Testis (tissue), 3 donors: Measurements from ENCODE around the gene RER1. TPM values are rescaled to one million over a fixed set of nuclear protein-coding genes. Genes with fewer than 3 reads are reported as not detected.

Experiments
- DNase-seq: peaks from one replicate; pipeline ENCODE4 v3.0.0-alpha.2; 2019
- H3K27ac ChIP-seq, 2 donors: fragments of 200-600 bp; sonication (generic); one replicate each; pipeline ENCODE4 v1.5.1; 2019
- H3K27me3 ChIP-seq: fragments of 200-600 bp; sonication (generic); one replicate; pipeline ENCODE4 v1.5.1; 2019
- H3K36me3 ChIP-seq: fragments of 200-600 bp; sonication (generic); one replicate; pipeline ENCODE4 v1.5.1; 2017; ENCODE audit warnings: low read depth; ENCODE audit errors: missing control alignments
- H3K4me1 ChIP-seq: fragments of 200-600 bp; sonication (generic); one replicate; pipeline ENCODE4 v1.5.1; 2019
- H3K4me3 ChIP-seq, 2 donors: fragments of 200-600 bp; sonication (generic); one replicate each; pipeline ENCODE4 v1.5.1; 2017 to 2019
- H3K9me3 ChIP-seq: fragments of 200-600 bp; sonication (generic); one replicate; pipeline ENCODE4 v1.5.1; 2017
- POLR2A ChIP-seq: fragments of 450-650 bp; IDR thresholded peaks from one replicate; pipeline ENCODE4 v1.6.1; 2017; ENCODE audit warnings: antibody characterized with exemption, mild to moderate bottlenecking, moderate library complexity
- WGBS, 2 donors: methylation state at CpG; one replicate each; pipeline ENCODE4 v1.1.5; 2018; 5-methylcytosine and 5-hydroxymethylcytosine counted together
- intact Hi-C: fragments of 100-400 bp; cut with DNase I; formaldehyde crosslinking; loops from one replicate; pipeline ENCODE4 v1.15.1; 2023; ENCODE audit warnings: low total_unique reads
- polyA plus RNA-seq: library from polyadenylated mRNA; stranded (reverse); fragments of 350-450 nt; fragmentation: Illumina TruSeq; extraction: RNeasy Lipid Tissue Mini Kit (QIAGEN cat#74804); gene quantifications from one replicate; pipeline ENCODE4 v1.2.3, GENCODE V29; 2014; ENCODE audit warnings: low read depth, low replicate concordance; ENCODE audit not compliant: insufficient read depth
- total RNA-seq, 2 donors: library from RNA; depleted of rRNA; stranded (reverse); fragments of >200 nt; gene quantifications; one replicate each; pipeline ENCODE4 v1.2.3, GENCODE V29; 2016
- TF ChIP-seq, protein P1 (sequence below), 3 experiments: fragments of 450-650 bp in 2 of 3; fragments of 200-600 bp in 1 of 3; sonication (generic) in 1 of 3; IDR thresholded peaks; one replicate each; pipeline ENCODE4 v1.5.1; 2016 to 2019; ENCODE audit warnings: antibody characterized with exemption in 3 of 3, mild to moderate bottlenecking in 2 of 3, moderate library complexity in 1 of 3

Gene RER1
- total and polyA plus RNA-seq, 3 donors from 2014 or later: 89.9 to 262 (median 104) TPM

GRCh38 chr1:2344744-2345296 is 46.8 kb upstream of the RER1 start:
- no peak for TF ChIP-seq POLR2A
- TF ChIP-seq, protein P1, sequence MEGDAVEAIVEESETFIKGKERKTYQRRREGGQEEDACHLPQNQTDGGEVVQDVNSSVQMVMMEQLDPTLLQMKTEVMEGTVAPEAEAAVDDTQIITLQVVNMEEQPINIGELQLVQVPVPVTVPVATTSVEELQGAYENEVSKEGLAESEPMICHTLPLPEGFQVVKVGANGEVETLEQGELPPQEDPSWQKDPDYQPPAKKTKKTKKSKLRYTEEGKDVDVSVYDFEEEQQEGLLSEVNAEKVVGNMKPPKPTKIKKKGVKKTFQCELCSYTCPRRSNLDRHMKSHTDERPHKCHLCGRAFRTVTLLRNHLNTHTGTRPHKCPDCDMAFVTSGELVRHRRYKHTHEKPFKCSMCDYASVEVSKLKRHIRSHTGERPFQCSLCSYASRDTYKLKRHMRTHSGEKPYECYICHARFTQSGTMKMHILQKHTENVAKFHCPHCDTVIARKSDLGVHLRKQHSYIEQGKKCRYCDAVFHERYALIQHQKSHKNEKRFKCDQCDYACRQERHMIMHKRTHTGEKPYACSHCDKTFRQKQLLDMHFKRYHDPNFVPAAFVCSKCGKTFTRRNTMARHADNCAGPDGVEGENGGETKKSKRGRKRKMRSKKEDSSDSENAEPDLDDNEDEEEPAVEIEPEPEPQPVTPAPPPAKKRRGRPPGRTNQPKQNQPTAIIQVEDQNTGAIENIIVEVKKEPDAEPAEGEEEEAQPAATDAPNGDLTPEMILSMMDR (IDR thresholded peaks at IDR 0.05): no peak
- Histone ChIP-seq H3K4me3 (no peak overlapping the region), H3K36me3 (no peaks in the 10 kb centered on the region), H3K27me3 (no peaks in the 10 kb centered on the region), H3K27ac (no peak overlapping the region), H3K9me3 (no peaks in the 10 kb centered on the region), H3K4me1 (no peaks in the 10 kb centered on the region)
- 91 to 94% methylated on average over 9 to 29 of the region's 29 CpGs for WGBS, 2 donors
- intact Hi-C loops: no loop called here
- DNase-seq: no peak

DNA sequence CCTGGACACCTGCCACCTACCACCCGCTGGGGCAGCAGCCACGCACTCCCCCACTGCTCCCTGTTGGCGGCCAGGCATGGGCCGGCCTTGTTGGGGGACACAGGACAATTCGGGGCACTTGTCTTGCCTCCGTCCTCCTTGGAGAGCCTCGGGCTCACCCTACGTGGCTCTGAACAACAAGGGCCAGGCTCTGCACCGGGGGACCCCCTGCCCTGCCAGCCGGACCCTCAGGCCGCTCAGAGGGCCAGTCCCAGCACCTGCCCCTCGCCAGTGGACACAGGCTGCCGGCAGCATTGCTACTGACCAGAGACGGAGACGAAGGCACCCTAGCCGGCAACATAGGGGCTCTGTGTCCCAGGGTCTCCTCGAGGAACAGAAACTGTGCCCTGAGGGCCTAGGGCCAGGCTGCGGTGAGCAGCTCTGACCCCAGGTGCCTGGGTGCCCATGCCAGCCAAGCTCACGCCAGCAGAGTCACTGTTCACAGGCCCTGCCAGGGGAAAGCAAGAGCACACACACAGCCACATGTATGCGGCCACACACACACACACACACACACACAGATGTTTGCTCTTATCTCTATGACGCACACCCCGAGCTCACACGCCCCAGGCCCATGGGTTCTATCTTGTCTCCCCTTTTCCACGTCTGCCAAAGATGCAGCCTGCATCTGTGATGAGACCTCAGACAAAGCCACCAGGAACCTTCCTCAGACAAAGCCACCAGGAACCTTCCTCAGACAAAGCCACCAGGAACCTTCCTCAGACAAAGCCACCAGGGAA is 46.2 kb upstream of the RER1 start:
- Histone ChIP-seq H3K4me1 (no peaks in the 10 kb centered on the region), H3K27ac (no peak overlapping the region), H3K36me3 (no peaks in the 10 kb centered on the region), H3K9me3 (no peaks in the 10 kb centered on the region), H3K27me3 (no peaks in the 10 kb centered on the region), H3K4me3 (no peak overlapping the region)
- intact Hi-C loops: no loop called here
- TF ChIP-seq, protein P1 (IDR thresholded peaks at IDR 0.05): no peak
- TF ChIP-seq POLR2A: no peak
- WGBS, 2 donors: 90 to 94% methylated on average over 7 to 24 of the region's 24 CpGs
- no peak for DNase-seq

GRCh38 chr1:2346691-2347408 is 44.8 kb upstream of the RER1 start:
- Histone ChIP-seq H3K4me1 (no peaks in the 10 kb centered on the region), H3K4me3 (no peak overlapping the region), H3K36me3 (no peaks in the 10 kb centered on the region), H3K27ac (no peak overlapping the region), H3K27me3 (no peaks in the 10 kb centered on the region), H3K9me3 (no peaks in the 10 kb centered on the region)
- no peak for DNase-seq
- intact Hi-C loops: no loop called here
- WGBS, 2 donors: 89 to 94% methylated on average over 5 to 17 of the region's 17 CpGs
- TF ChIP-seq, protein P1 (IDR thresholded peaks at IDR 0.05): no peak
- no peak for TF ChIP-seq POLR2A

- Histone ChIP-seq H3K27ac (no peak overlapping the region), H3K4me1 (no peaks in the 10 kb centered on the region), H3K9me3 (no peaks in the 10 kb centered on the region), H3K36me3 (no peaks in the 10 kb centered on the region), H3K4me3 (no peak overlapping the region), H3K27me3 (no peaks in the 10 kb centered on the region)
- TF ChIP-seq, protein P1 (IDR thresholded peaks at IDR 0.05): no peak
- no peak for TF ChIP-seq POLR2A
- intact Hi-C loops: no loop called here
- WGBS, 2 donors: 92 to 95% methylated on average over 4 to 13 of the region's 13 CpGs
- no peak for DNase-seq
These were observed 44.2 kb upstream of the RER1 start for GRCh38 chr1:2347409-2347785.
